Right kidney (tissue), 1 donor: ENCODE measurements around the gene TULP3.
A peak's percentile ranks its signal among the peaks of the same experiment; 100 is the strongest.

Source experiments
- DNase-seq: peaks from one replicate; pipeline ENCODE4 v3.0.0-alpha.2; 2016

The TULP3 gene

DNA sequence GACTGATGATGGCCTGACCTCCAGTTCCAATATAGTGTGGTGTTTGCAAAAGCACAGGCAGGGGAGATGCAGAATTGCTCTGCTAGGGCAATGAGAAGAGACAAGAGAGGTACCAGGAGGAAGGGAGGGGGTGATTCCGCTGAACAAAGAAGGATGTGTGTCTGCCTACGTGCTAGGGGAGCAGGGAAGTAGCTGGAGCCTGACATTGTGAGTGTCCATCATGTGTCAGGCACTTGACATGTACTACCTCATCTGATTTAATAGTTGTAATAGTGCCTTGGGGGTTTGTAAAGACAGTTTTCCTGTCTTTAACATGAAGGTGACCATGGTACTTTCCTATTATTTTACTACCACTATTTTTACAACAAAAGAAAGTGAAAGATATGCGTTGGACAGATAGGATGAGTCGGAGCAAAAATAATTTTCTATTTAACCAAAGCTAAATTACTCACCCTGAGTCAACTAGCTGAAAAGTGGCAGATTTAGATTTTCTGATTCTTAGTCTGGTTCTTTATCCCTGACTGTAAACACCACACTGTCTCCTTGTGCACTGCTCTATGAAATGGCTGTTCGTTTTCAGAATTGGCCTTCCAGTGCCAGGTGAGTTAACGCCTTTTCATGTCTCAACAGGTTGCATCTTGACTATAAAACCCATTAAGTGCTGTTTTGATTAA, 34.8 kb downstream of the TULP3 start:
- no peak for DNase-seq

DNA sequence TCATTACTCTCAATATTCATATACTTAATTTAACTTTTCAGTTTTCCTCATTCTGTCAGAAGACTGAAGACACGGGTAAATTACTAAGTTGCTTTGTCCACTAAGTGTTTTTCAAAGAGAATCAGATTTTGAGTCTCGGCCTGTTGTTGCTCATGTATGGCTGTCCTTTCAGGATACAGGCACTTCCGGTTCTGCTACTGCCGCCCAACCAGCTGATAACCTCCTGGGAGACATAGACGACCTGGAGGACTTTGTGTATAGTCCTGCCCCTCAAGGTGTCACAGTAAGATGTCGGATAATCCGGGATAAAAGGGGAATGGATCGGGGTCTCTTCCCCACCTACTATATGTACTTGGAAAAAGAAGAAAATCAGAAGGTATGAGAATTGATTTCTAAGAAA, 40.2 kb downstream of the TULP3 start:
- no peak for DNase-seq

DNA sequence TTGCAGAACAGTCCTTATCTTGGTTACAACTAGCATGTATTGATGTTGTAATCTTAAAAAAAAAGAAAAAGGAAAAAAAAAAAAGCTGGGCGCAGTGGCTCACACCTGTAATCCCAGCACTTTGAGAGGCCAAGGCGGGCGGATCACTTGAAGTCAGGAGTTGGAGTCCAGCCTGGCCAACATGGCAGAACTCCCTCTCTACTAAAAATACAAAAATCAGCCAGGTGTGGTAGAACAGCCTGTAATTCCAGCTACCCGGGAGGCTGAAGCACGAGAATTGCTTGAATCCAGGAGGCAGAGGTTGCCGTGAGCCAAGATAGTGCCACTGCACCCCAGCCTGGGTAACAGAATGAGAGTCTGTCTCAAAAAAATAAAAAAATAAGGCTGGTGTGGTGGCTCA, 42.9 kb downstream of the TULP3 start:
- DNase-seq: no peak

DNA sequence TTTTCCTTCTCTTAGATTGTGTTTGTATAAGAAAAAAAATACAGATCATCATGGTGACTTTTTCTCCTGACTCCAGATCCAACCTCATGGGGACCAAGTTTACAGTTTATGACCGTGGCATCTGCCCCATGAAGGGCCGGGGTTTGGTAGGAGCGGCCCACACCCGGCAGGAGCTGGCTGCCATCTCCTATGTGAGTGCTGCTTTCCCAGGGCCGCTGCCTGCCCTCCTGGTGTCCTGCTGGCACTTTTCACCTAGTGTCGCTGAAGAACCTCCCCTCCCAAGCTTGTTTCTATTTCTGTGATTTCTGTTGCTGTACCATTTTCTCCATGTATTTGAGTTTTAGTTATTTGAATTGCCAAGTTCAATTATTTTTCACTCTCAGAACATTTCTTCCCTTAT, 43.7 kb downstream of the TULP3 start:
- DNase-seq: no peak

DNA sequence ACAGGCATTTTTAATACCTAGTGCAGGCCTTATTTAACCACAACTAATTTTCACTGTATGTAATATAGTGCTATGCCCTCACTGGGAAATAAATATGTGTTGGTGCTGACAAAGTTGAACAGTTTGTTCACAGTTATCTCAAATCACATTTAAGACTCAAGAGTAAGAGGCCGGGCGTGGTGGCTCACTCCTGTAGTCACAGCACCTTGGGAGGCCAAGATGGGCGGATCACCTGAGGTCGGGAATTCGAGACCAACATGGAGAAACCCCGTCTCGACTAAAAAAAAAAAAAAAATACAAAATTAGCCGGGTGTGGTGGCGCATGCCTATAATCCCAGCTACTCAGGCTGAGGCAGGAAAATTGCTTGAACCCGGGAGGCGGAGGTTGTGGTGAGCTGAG, 45.6 kb downstream of the TULP3 start:
- DNase-seq: no peak

DNA sequence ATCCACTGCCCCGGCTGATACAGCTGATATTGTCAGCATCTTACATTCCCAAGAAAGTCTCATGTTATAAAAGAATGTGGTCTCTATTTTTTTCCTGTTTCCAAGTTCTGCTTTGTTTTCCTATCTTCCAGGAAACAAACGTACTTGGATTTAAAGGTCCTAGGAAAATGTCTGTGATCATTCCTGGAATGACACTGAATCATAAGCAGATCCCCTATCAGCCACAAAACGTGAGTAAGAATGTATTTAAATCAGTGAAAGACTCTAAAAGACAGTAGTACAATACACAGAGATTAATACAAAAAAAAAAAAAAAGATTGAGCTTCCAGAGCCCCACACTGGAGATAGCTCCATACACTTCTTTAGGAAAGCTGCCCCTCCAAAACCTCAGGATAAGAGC, 46.8 kb downstream of the TULP3 start:
- DNase-seq: no peak

DNA sequence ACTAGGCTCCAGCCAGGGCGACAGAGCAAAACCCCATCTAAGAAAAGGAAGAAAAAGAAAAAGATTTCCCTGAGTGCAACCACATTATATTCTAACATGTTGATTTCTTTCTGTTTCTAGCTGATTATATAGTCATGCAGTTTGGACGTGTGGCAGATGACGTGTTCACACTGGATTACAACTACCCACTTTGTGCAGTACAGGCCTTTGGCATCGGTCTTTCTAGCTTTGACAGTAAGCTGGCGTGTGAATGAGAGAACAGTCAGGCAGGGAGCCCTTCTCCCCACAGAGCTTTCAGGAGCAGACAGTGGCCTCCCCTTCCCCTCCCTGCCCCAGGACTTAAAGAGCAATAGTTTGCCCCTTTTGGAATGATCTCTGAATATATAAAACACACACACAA, 48.5 kb downstream of the TULP3 start:
- DNase-seq: no peak

DNA sequence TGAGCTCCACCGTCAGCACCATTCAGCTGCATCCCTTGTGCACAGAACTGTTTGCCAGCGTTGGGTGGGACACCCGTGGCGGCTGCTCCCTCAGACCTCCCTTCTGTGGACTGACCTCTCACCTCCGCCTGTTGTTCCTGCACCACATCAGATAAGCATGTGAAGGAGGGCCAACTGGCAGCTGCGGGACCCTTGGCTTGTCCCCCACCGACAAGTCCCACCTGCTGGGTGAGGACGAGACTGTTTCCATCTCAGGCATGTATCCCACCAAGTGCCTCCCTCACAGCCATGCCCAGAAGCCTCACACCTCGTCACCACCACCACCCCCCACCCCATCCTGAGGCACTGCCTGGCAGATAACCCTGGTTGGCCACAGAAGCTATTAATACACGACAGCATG, 49.9 kb downstream of the TULP3 start:
- no peak for DNase-seq

DNA sequence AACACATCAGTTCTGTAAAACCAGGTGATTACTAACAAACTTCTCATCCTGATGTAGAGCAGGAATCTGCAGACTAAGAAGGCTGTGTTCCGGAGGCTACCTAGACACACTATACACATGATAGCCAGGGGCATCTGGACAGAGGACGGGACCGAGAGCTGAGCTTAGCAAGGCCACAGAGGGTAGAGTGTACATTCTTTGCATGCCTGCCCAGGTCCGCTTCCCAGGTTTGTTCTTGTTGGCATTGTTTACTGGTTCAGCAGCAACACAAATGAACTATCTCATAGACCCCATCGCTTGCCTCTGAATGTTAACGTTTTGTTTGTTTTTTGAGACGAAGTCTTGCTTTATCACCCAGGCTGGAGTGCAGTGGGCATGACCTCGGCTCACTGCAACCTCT, 50.8 kb downstream of the TULP3 start:
- DNase-seq: no peak

DNA sequence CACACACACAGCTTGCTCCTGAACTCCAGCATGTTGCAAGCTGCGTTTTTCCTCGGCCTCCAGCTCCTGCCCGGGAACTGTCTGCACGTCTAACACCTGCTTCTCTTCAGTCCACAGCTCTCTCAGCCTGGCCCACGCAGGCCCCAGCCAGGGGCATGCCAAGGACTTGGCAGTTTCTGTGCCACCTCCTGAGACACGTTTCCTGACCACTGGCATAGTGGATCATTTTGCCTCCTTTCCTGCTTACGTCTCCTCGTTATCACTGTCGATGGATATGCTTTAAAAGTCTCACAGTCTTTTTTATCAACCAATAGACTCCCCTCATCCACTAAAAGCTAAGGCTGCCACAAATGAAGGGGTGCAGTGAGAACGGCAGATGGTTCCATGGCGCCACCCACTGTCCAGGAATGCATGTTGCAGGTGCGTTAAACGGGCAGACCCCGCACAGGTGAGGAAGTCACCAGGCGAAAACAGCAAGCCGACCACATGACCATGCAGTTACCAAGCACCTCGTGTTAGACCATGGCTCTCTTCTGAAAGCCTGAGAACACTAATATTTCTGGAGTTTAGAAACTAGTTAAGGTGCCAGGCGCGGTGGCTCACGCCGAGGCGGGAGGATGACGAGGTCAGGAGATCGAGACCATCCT, 53.8 kb downstream of the TULP3 start:
- peak; percentile 59 for DNase-seq

DNA sequence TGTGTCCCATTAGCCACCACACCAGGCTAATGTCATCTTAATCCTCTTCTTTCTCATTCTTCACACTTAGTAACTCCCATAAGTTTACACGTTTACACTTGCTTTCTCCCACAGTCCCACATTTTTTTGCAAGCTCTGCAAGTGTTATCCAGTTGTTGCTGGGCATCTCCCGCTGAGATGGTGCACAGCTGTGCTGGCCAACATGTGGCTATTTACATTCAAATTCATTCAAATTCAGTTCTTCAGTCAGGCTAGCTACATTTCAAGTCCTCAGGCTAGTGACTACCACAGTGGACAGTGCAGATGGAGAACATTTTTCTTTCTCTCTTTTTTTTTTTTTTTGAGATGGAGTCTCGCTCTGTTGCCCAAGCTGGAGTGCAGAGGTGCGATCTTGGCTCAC, 58.7 kb downstream of the TULP3 start:
- no peak for DNase-seq

DNA sequence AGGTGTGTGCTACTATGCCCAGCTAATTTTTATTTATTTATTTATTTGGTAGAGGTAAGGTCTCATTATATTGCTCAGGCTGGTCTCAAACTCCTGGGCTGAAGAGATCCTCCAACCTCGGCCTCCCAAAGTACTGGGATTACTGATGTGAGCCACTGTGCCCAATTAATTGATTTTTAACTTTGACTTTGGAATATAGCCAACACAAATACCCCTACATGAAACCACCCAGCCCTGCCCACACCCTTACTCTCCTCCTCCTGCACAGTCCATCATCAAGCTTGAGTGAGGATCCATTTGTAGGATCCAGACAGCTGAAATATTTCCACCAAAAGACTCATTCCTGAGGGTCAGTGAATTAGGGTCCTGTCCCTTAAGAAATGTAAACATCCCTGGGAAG, 65.2 kb downstream of the TULP3 start:
- no peak for DNase-seq

DNA sequence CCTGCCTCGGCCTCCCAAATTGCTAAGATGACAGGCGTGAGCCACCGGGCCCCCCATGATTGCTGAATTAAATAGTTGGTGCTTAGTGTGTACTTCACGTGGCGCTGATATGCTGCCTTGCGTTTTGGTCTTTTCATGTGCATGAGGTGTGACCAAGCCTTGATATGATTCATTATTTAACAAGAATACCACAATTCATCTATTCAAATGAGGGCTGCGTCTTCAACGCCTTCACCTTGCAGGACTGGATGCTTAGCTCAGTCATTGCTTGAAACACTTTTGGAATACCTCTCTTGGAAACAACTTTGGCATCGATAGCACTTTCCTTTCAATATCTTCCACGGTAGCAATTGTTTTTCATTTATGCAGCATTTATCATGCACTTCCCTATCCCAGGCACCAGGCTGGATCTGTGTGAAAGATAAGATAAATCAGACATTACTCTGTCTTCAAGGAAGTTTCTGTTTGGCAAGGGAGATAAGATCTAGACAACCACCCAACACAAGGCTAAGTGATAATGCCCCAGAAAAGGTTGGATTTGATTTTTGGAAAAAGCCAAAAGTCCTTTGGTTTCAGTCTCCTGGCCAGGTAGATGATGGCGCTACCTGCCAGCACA, 67.2 kb downstream of the TULP3 start:
- no peak for DNase-seq

DNA sequence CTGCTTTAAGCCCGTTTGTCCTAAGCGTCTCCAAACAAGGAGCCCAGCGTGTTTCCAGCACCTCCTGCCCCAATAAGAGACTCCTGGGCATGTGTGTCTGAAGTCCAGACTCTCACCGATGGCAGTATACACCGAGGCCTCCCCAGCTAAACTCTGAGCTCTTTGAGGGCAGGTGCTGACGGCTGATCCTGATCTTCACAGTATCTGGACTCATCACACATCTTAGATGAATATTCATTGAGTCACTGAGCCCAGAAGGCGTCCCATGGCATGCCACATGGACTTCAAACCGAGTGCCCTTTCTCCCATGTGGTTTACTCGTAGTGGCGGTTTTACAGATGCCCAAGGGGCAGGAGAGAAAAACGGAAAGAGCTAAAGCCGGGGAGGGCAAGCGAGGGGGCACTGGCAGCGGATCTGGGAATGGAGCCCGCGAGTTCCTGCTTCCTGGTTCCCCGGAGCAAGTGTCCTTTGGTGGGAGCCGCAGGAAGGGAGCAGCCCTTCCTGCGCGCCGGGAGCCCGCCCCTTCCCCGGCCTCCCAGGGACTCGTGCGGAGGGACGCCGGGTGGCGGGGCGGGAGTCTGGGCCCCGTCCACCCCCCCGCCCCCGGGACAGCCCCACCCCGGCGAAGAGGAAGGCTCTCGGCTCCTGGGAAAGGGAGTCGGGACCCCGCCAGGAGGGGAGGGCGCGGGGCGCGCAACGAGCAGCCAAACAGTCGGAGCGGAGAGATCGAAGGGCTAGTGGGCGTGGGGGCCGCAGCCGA, 67.9 kb downstream of the TULP3 start:
- DNase-seq: peak; percentile 74

DNA sequence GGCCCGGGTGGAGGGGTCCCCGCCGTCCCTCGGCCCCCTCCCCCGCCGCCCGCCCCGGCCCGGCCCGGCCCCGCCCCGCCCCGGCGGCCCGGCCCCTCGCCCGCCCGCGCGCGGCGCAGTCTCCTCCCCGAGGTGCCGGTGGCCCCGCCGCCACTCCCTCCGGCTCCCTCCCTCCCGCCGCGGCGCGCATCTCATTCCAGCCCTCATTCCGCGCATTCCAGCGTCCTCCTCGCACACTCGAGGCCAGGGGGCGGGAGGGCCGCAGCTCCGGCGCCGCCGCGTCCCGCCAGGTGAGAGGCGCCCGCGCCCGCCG, 68.5 kb downstream of the TULP3 start, which contains the start of gene TEAD4:
TEAD4 (plus strand) TSS at position 206 of the 313 bp plus-strand sequence.
- no peak for DNase-seq

DNA sequence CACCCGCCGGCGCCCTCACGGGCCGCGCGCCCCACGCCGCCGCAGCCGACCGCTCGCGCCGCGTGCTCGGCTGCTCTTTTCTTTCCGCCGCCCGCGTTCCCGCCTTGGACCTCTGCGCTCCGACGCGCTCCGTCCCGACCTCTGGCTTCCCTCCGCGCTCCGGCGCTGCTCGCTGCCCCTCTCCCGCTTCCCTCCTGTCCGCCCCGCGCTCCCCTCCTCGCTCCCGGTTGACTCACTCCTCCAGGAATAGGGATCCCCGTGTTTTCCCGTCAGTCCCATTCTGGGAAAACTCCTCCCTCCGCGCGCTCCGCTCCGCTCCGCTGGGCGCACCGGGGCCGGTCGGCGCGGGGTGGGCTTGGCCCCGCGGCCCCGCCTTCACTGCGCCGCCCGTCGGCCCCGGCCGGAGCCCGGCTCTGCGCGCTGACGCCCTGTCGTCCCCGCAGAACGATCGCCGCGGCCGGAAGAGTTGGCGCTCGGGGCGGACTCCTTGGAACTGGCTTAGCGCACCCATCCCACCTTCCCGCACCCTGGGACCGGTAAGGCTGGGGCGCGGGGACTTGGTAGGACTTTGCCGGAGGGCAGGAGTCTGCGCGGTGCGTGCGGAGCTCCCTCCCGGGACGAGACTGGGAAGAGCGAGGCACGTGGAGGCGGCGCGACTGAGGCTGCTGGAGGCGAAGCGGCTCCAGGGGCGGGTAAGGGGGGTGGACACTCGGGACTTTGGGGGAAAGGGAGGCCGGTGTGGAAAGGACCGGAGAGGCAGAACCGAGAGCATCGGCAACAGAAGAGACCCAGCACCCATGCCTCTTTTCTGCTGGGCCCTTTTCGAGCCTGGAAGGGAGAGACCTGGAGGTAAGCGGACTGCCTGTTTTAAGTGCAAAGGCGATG, 69.1 kb downstream of the TULP3 start:
- DNase-seq: peak; percentile 86

DNA sequence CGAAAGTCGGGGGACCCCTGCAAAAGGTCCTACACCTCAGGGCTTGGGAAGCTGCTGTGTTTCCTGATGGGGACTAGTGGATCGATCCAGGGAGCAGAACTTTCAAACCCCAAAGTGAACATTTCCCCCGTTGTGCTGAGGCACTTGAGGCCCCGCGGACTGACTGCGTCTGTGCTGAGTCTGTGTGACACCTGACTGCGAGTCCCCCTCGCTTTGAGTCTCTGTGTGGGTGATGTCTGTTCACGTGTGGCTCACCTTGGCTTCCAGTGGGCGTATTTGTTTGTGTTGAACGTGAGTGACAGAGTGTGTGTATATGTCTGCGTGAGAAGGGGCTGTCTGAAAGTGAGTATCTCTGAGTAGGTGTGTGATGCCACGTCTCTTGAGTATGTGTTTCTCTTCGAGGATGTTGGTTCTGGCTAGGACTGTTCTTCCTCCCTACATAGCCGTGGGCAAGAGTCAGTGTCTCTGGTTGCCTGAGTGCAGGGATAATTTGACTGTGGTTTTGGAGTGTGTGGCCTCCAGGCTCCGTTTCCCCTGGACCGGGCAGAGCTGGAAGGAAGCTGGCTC, 69.8 kb downstream of the TULP3 start:
- DNase-seq: peak; percentile 56

DNA sequence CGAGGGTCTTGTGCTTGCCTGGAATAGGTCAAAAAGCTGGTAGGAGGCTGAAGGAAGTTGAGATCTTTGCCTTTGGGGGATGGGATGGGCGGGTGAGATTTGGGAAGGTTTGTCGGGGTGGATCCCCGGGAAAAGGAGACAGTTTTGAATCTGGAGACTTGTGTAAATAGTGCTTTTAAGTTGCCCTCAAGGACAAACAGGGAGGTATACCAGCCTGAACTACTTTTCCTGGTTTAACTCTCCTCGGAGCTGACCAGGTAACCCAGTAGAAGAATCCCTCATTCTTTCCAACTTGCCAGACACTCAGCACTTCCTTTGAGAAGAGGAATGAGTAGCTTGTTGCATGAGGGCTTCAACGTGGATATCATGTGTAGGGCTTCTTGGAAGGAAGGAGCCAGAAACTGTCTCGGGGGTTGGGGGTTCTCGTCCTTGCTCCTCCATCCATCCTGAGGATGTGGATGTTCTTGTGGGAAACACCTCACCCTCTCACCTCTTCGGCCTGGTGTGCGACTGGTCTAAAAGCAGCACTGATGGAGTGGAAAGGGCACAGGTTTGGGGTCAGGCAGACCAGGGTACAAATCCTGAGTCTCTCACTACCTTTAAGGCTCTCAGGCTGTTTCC, 70.4 kb downstream of the TULP3 start:
- no peak for DNase-seq

DNA sequence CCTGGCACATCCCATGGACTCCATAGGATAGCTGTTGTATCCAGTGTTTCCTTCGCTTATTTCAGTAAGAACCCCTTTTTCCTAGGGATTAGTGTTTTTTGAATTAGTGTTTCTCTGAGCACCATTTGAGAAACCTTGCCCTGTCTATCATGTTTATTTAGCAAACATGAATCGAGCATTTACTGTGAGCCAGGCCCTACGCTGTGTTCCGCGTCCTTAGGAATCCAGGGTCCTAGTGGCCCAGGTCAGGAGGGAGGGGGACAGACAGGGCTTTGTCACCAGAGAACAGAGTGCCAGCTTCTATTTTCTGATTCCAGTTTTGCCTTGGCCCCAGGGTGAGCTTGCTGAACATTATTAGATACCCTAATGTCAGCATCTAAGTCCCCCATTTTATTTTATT, 71.0 kb downstream of the TULP3 start:
- DNase-seq: no peak

DNA sequence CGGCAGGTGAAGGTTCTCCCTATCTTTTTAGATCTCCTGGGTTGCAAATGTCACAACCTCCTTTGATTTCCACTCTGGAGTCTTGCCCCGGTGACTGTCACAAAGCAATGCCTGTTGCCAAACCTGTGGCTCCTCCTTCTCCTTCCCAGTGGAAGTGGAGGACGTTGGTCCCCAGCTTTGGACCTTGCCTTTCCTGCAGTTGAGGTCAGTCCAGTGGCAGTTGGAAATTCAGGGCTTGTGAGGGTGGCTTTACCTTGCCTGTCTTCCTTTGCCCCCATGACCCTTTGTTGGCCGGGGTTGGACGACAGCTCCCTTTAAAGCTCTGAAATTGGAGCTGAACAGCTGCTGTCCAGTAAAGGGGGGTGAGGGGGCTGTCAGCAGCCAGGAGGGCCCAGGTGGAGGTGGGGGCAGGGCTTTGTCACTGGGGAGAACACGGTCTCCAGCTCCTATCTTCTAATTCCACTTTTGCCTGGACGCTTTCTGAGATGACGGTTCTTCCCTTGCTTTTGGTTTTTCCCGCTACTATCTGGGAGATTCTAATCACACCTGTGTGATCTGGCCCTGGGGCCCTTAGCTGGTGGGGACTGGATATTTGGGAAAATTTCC, 72.6 kb downstream of the TULP3 start:
- peak; percentile 42 for DNase-seq

DNA sequence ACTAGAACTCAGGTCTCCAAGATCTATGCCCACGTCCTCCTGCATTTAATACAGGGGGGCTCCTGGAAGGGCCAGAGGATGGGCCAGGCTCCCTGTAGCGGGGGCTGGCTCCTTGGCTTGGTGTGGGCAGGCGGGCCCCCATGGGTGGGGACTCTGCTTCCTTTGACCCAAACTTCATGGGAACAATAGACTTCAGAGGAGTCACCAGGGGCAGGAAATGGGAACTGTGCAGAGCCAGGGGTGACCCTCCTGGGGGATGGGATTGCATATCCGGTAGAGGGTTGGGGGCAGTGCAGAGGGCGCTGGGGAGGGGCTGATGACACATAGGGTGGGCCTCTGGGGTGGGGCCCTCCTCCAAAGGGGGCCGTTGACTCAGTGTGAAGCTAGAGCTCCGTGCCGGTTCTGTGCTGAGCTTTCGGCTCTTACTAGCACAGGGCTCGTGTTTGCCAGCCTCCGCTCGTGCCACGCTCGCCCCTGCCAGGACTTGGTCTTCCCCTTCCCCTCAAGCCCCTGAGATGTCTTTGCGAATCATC, 73.1 kb downstream of the TULP3 start:
- DNase-seq: no peak
